Mucosa of rectum (tissue), 2 donors: ENCODE data around the gene TCEAL9.

Source experiments
- H3K27ac ChIP-seq, 2 donors: one replicate each; pipeline ENCODE4 v1.7.0; 2013; ENCODE audit warnings: inconsistent platforms in 2 of 2, low read depth in 2 of 2, low read length in 2 of 2
- H3K27me3 ChIP-seq, 2 donors: one replicate each; pipeline ENCODE4 v1.7.0; 2013; ENCODE audit warnings: low read length in 2 of 2; ENCODE audit not compliant: control insufficient read depth in 2 of 2, insufficient read depth in 2 of 2
- H3K36me3 ChIP-seq, 2 donors: one replicate each; pipeline ENCODE4 v1.7.0; 2013; ENCODE audit warnings: low read length in 2 of 2; ENCODE audit not compliant: control insufficient read depth in 2 of 2, insufficient read depth in 2 of 2
- H3K4me1 ChIP-seq, 2 donors: one replicate each; pipeline ENCODE4 v1.7.0; 2013; ENCODE audit warnings: low read length in 2 of 2, mild to moderate bottlenecking in 1 of 2; ENCODE audit not compliant: control insufficient read depth in 2 of 2, insufficient read depth in 2 of 2
- H3K4me3 ChIP-seq, 2 donors: one replicate each; pipeline ENCODE4 v1.7.0; 2013; ENCODE audit warnings: low read length in 2 of 2
- H3K9ac ChIP-seq, 2 donors: one replicate each; pipeline ENCODE4 v1.7.0; 2013; ENCODE audit warnings: low read length in 2 of 2, low read depth in 1 of 2, mild to moderate bottlenecking in 1 of 2
- H3K9me3 ChIP-seq, 2 donors: one replicate each; pipeline ENCODE4 v1.7.0; 2013; ENCODE audit warnings: low read length in 2 of 2; ENCODE audit not compliant: control insufficient read depth in 2 of 2
- donor health status: healthy.
- donor health status: Normal muscosa, but diverticular disease.

TCEAL9 gene

DNA sequence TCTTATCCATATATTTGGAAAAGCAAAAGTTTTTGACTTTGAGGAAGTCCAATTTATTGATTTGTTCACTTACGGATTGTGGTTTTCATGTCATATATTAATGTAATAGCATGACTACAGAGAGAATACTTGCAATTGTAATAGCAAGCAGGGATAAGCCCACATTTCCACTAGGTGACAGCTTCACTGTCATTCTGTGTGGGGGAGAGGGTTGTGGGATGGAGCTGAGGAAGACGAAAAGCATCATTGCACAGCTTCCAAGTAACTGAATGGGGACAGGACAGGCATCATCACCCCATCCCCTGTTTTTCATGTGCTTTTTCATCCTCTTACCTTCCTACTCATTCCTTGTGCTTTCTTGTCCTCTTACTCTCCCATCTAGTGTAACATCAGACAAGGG, 51.5 kb downstream of the TCEAL9 start:
- peaks cover 2 to 4% of the 10 kb centered on the region in 2 donors for H3K27me3 ChIP-seq

More for the DNA sequence above, 51.5 kb downstream of the TCEAL9 start:
- H3K27ac ChIP-seq: no peak overlapping the region
- no peak overlapping the region for H3K9ac ChIP-seq
- no peaks in the 10 kb centered on the region for H3K9me3 ChIP-seq
- H3K36me3 ChIP-seq: no peaks in the 10 kb centered on the region
- H3K4me3 ChIP-seq: no peak overlapping the region
- H3K4me1 ChIP-seq: no peaks in the 10 kb centered on the region
